Measurements from ENCODE around the gene HSPG2. TPM values are rescaled to one million over a fixed set of nuclear protein-coding genes. Genes with fewer than 3 reads are reported as not detected.

HSPG2 gene
- total and polyA plus RNA-seq, 2 donors (not counting 1 experiment from before 2014, with no cell fraction given), result 2.0 to 4.5 TPM

GRCh38 chr1:21910558-21911204 is 26.4 kb downstream of the HSPG2 start:
- Mint-ChIP-seq H3K4me1 (peaks cover 16% of the 10 kb centered on the region), H3K27me3 (no peaks in the 10 kb centered on the region), H3K9me3 (ENCODE audit: insufficient read depth) (no peaks in the 10 kb centered on the region), H3K27ac (no peak overlapping the region), H3K4me3 (no peak overlapping the region)
- no peak overlapping the region for H3K9ac ChIP-seq (ENCODE audit: low read length)
- 84% methylated on average over 6 of the region's 11 CpGs for WGBS (ENCODE audit: insufficient coverage)
- H3K4me1 ChIP-seq (ENCODE audit: control insufficient read depth in 2 of 2, insufficient read depth in 2 of 2, low read length in 2 of 2), result peaks cover 8 to 14% of the 10 kb centered on the region in 2 donors
- TF ChIP-seq EZH2 (IDR thresholded peaks at IDR 0.05; ENCODE audit: borderline replicate concordance, insufficient read depth, low read depth, low read length, poor library complexity, severe bottlenecking) (no peak), CTCF (IDR thresholded peaks at IDR 0.05) (no peak)
- no peaks in the 10 kb centered on the region for H3K27me3 ChIP-seq (replicated peaks in 1 of 4; ENCODE audit: control extremely low read depth in 1 of 4, control insufficient read depth in 3 of 4, insufficient read depth in 4 of 4, low read length in 3 of 4)
- intact Hi-C loops (cut with micrococcal nuclease), result no loop called here
- no peaks in the 10 kb centered on the region for H4K20me1 ChIP-seq (ENCODE audit: control insufficient read depth, insufficient read depth, low read length, poor library complexity, severe bottlenecking)
- no peak overlapping the region for H3K27ac ChIP-seq (ENCODE audit: low read length in 2 of 2)
- ChIA-PET CTCF (interaction anchor here (0.6 kb wide), 1 partner anchor 42 kb away, joined by 3 read pairs; no protein-coding TSS in a partner anchor), POLR2A (no interaction called here)
- H3K4me2 ChIP-seq (replicated peaks; ENCODE audit: low read depth, low read length, poor library complexity, severe bottlenecking), result no peak overlapping the region
- no peak overlapping the region for H3K4me3 ChIP-seq (ENCODE audit: control extremely low read depth in 1 of 5, extremely low read depth in 1 of 5, insufficient read depth in 1 of 5, low read depth in 2 of 5, low read length in 4 of 5)
- no peaks in the 10 kb centered on the region for H3K79me2 ChIP-seq (ENCODE audit: control insufficient read depth, insufficient read depth, low read length)
- H3K36me3 ChIP-seq (replicated peaks in 1 of 2; ENCODE audit: control extremely low read depth in 1 of 2, control insufficient read depth in 1 of 2, extremely low read depth in 1 of 2, insufficient read depth in 2 of 2, low read length in 1 of 2), result no peaks in the 10 kb centered on the region
- ATAC-seq (ENCODE audit: low read depth) (no peak), DNase-seq (no peak)
- H3K9me3 ChIP-seq (ENCODE audit: control extremely low read depth in 1 of 3, control insufficient read depth in 2 of 3, insufficient read depth in 1 of 3, low read length in 2 of 3), result no peaks in the 10 kb centered on the region
- H2AFZ ChIP-seq (ENCODE audit: insufficient read depth, low read depth, low read length, poor library complexity, severe bottlenecking), result no peak overlapping the region

DNA sequence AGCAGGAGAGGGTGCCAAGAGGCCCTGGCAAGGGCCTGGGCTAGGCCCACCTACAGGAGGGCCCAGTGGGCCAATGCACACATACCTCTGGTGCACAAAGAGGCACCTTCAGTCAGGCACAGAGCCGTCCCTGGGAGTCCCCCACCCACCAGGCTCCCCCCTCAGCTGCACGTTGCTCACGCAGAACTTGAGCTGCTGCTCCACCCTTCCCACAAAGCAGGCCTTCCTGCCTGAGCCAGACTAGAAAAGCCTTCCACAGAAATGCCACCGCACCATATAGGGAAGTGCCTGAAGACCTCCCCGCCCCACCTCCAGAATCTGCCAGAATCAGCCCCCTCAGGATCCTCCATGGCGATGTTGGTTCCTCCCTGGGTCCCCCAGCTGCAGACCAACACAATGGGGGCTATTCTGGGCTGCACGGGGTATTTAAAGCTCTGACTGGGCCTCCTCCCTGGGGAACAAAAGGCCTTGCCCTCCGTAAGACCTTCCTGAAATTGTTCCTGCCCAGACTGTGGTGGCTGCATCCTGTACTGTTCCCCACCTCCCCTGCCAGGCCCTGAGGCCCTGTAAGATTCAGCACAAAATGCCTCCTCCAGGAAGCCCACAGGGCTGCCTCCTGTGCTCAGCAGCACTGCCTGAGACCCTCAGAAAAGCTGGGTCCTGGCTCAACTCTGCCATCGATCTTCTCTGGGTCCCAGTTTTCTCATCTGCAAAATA is 27.2 kb downstream of the HSPG2 start:
- WGBS (ENCODE audit: insufficient coverage), result 16% methylated on average over 9 of the region's 9 CpGs
- H3K36me3 ChIP-seq (replicated peaks in 1 of 2; ENCODE audit: control extremely low read depth in 1 of 2, control insufficient read depth in 1 of 2, extremely low read depth in 1 of 2, insufficient read depth in 2 of 2, low read length in 1 of 2), result no peaks in the 10 kb centered on the region
- H3K9ac ChIP-seq (ENCODE audit: low read length), result no peak overlapping the region
- intact Hi-C loops (cut with micrococcal nuclease), result no loop called here
- ATAC-seq (ENCODE audit: low read depth), result peak; percentile 33
- Mint-ChIP-seq H3K4me3 (peak overlapping the region; percentile 13), H3K9me3 (ENCODE audit: insufficient read depth) (no peaks in the 10 kb centered on the region), H3K4me1 (peaks cover 16% of the 10 kb centered on the region), H3K27ac (peak overlapping the region; percentile 26), H3K27me3 (no peaks in the 10 kb centered on the region)
- no peaks in the 10 kb centered on the region for H3K9me3 ChIP-seq (ENCODE audit: control extremely low read depth in 1 of 3, control insufficient read depth in 2 of 3, insufficient read depth in 1 of 3, low read length in 2 of 3)
- CTCF ChIA-PET, result interaction anchor here (0.6 kb wide), 1 partner anchor 43 kb away, joined by 3 read pairs; no protein-coding TSS in a partner anchor
- no peak overlapping the region for H3K4me3 ChIP-seq (ENCODE audit: control extremely low read depth in 1 of 5, extremely low read depth in 1 of 5, insufficient read depth in 1 of 5, low read depth in 2 of 5, low read length in 4 of 5)
- no peaks in the 10 kb centered on the region for H4K20me1 ChIP-seq (ENCODE audit: control insufficient read depth, insufficient read depth, low read length, poor library complexity, severe bottlenecking)
- peak overlapping the region; percentile 19 for H3K4me2 ChIP-seq (replicated peaks; ENCODE audit: low read depth, low read length, poor library complexity, severe bottlenecking)
- H3K79me2 ChIP-seq (ENCODE audit: control insufficient read depth, insufficient read depth, low read length), result no peaks in the 10 kb centered on the region
- H3K27me3 ChIP-seq (replicated peaks in 1 of 4; ENCODE audit: control extremely low read depth in 1 of 4, control insufficient read depth in 3 of 4, insufficient read depth in 4 of 4, low read length in 3 of 4), result no peaks in the 10 kb centered on the region
- POLR2A ChIA-PET, result no interaction called here
- no peak for TF ChIP-seq EZH2 (IDR thresholded peaks at IDR 0.05; ENCODE audit: borderline replicate concordance, insufficient read depth, low read depth, low read length, poor library complexity, severe bottlenecking)
- TF ChIP-seq CTCF (IDR thresholded peaks at IDR 0.05), result no peak
- peaks cover 8 to 14% of the 10 kb centered on the region in 2 donors for H3K4me1 ChIP-seq (ENCODE audit: control insufficient read depth in 2 of 2, insufficient read depth in 2 of 2, low read length in 2 of 2)
- peak; percentile 21 for DNase-seq
- H3K27ac ChIP-seq (ENCODE audit: low read length in 2 of 2), result no peak overlapping the region
- H2AFZ ChIP-seq (ENCODE audit: insufficient read depth, low read depth, low read length, poor library complexity, severe bottlenecking), result peak overlapping the region; percentile 56

Data from B cell (primary cell).